ENCODE data around the gene JUNB.

JUNB gene

DNA sequence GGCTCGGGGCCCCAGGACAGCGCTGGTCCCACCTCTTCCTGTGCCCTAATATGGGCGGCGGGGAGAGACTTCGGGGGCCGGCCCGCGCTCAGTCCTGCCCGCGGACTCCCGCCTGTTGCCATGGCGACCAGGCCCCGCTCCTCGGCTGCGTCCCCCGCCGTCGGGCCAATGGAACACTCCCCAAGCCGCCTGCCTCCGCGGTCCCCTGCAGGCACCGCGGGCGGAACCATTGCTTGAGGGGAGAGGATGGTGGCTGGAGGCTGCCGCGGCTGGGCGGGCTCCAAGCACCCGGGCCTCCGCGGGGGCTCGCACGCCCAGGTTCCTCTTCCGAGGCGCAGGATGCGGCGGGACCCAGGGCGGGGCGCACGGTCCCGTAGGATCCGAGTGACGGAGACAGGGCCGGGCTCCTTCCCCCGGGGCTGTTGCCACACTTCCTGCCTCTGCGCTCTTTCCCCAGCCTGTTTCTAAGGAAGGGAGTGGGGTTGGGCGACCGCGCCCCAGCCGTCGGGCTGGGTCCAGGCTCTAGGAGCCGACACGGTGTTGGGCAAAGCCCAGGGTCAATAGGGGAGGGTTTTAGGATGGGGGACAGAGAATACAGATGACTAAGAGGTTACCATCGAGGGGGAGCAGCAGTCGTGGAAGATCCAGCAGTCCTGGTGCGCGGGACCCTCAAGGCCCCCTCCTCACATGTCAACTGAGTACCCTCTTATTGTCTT lies 1.2 kb upstream of the JUNB start (continued):
- TF ChIP-seq ZNF366 (tag by site-specific recombination; conservative IDR thresholded peaks at IDR 0.05) (no peak; the same call in 1 of the 2 replicates), ZNF549 (tag by site-specific recombination; IDR thresholded peaks at IDR 0.05) (no peak), PRDM1 (tag by site-specific recombination; IDR thresholded peaks at IDR 0.05) (no peak), ZNF777 (tag by site-specific recombination; IDR thresholded peaks at IDR 0.05; ENCODE audit: borderline replicate concordance) (peak; percentile 97), ZSCAN16 (tag by site-specific recombination; IDR thresholded peaks at IDR 0.05) (no peak; the same call in 1 of the 2 replicates), GLIS2 (tag by site-specific recombination; IDR thresholded peaks at IDR 0.05) (peak; percentile 94), ZNF626 (tag by site-specific recombination; IDR thresholded peaks at IDR 0.05) (no peak), ZNF112 (tag by site-specific recombination; IDR thresholded peaks at IDR 0.05) (no peak), ZNF223 (tag by site-specific recombination; IDR thresholded peaks at IDR 0.05) (no peak), ZSCAN30 (tag by site-specific recombination; IDR thresholded peaks at IDR 0.05) (peak; percentile 94), ZNF629 (tag by site-specific recombination; IDR thresholded peaks at IDR 0.05) (peak; percentile 90), ZBTB7A (tag by site-specific recombination; IDR thresholded peaks at IDR 0.05; ENCODE audit: low read depth) (peak; percentile 86), ZBTB21 (tag by site-specific recombination; IDR thresholded peaks at IDR 0.05) (0 out of 2 replicates have a peak, but pooled peaks have one; percentile 10), ZNF677 (tag by site-specific recombination; IDR thresholded peaks at IDR 0.05) (no peak), KLF9 (tag by site-specific recombination; IDR thresholded peaks at IDR 0.05; ENCODE audit: low read depth) (peak; percentile 64), ZNF10 (tag by site-specific recombination; IDR thresholded peaks at IDR 0.05) (peak; percentile 46; the same call in 1 of the 2 replicates), ZNF175 (tag by site-specific recombination; IDR thresholded peaks at IDR 0.05) (no peak)
- TF ChIP-seq, protein P1, sequence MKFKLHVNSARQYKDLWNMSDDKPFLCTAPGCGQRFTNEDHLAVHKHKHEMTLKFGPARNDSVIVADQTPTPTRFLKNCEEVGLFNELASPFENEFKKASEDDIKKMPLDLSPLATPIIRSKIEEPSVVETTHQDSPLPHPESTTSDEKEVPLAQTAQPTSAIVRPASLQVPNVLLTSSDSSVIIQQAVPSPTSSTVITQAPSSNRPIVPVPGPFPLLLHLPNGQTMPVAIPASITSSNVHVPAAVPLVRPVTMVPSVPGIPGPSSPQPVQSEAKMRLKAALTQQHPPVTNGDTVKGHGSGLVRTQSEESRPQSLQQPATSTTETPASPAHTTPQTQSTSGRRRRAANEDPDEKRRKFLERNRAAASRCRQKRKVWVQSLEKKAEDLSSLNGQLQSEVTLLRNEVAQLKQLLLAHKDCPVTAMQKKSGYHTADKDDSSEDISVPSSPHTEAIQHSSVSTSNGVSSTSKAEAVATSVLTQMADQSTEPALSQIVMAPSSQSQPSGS (tag by site-specific recombination; IDR thresholded peaks at IDR 0.05; ENCODE audit: low read depth): no peak
- TF ChIP-seq, protein P2, sequence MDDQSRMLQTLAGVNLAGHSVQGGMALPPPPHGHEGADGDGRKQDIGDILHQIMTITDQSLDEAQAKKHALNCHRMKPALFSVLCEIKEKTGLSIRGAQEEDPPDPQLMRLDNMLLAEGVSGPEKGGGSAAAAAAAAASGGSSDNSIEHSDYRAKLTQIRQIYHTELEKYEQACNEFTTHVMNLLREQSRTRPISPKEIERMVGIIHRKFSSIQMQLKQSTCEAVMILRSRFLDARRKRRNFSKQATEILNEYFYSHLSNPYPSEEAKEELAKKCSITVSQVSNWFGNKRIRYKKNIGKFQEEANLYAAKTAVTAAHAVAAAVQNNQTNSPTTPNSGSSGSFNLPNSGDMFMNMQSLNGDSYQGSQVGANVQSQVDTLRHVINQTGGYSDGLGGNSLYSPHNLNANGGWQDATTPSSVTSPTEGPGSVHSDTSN (CRISPR knock-in tag; IDR thresholded peaks at IDR 0.05): no peak
- TF ChIP-seq, protein P3, sequence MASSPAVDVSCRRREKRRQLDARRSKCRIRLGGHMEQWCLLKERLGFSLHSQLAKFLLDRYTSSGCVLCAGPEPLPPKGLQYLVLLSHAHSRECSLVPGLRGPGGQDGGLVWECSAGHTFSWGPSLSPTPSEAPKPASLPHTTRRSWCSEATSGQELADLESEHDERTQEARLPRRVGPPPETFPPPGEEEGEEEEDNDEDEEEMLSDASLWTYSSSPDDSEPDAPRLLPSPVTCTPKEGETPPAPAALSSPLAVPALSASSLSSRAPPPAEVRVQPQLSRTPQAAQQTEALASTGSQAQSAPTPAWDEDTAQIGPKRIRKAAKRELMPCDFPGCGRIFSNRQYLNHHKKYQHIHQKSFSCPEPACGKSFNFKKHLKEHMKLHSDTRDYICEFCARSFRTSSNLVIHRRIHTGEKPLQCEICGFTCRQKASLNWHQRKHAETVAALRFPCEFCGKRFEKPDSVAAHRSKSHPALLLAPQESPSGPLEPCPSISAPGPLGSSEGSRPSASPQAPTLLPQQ (tag by site-specific recombination; IDR thresholded peaks at IDR 0.05): peak; percentile 83
- TF ChIP-seq, protein P4, sequence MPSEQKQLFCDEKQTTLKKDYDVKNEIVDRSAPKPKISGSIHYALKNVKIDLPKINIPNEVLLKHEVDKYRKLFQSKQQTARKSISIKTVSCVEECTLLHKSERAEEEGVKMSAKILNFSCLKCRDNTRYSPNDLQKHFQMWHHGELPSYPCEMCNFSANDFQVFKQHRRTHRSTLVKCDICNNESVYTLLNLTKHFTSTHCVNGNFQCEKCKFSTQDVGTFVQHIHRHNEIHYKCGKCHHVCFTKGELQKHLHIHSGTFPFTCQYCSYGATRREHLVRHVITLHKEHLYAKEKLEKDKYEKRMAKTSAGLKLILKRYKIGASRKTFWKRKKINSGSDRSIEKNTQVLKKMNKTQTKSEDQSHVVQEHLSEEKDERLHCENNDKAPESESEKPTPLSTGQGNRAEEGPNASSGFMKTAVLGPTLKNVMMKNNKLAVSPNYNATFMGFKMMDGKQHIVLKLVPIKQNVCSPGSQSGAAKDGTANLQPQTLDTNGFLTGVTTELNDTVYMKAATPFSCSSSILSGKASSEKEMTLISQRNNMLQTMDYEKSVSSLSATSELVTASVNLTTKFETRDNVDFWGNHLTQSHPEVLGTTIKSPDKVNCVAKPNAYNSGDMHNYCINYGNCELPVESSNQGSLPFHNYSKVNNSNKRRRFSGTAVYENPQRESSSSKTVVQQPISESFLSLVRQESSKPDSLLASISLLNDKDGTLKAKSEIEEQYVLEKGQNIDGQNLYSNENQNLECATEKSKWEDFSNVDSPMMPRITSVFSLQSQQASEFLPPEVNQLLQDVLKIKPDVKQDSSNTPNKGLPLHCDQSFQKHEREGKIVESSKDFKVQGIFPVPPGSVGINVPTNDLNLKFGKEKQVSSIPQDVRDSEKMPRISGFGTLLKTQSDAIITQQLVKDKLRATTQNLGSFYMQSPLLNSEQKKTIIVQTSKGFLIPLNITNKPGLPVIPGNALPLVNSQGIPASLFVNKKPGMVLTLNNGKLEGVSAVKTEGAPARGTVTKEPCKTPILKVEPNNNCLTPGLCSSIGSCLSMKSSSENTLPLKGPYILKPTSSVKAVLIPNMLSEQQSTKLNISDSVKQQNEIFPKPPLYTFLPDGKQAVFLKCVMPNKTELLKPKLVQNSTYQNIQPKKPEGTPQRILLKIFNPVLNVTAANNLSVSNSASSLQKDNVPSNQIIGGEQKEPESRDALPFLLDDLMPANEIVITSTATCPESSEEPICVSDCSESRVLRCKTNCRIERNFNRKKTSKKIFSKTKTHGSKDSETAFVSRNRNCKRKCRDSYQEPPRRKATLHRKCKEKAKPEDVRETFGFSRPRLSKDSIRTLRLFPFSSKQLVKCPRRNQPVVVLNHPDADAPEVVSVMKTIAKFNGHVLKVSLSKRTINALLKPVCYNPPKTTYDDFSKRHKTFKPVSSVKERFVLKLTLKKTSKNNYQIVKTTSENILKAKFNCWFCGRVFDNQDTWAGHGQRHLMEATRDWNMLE (tag by site-specific recombination; conservative IDR thresholded peaks at IDR 0.05; ENCODE audit: low read depth): no peak
- TF ChIP-seq, protein P5, sequence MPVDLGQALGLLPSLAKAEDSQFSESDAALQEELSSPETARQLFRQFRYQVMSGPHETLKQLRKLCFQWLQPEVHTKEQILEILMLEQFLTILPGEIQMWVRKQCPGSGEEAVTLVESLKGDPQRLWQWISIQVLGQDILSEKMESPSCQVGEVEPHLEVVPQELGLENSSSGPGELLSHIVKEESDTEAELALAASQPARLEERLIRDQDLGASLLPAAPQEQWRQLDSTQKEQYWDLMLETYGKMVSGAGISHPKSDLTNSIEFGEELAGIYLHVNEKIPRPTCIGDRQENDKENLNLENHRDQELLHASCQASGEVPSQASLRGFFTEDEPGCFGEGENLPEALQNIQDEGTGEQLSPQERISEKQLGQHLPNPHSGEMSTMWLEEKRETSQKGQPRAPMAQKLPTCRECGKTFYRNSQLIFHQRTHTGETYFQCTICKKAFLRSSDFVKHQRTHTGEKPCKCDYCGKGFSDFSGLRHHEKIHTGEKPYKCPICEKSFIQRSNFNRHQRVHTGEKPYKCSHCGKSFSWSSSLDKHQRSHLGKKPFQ (tag by site-specific recombination; IDR thresholded peaks at IDR 0.05): no peak
- TF ChIP-seq, protein P6, sequence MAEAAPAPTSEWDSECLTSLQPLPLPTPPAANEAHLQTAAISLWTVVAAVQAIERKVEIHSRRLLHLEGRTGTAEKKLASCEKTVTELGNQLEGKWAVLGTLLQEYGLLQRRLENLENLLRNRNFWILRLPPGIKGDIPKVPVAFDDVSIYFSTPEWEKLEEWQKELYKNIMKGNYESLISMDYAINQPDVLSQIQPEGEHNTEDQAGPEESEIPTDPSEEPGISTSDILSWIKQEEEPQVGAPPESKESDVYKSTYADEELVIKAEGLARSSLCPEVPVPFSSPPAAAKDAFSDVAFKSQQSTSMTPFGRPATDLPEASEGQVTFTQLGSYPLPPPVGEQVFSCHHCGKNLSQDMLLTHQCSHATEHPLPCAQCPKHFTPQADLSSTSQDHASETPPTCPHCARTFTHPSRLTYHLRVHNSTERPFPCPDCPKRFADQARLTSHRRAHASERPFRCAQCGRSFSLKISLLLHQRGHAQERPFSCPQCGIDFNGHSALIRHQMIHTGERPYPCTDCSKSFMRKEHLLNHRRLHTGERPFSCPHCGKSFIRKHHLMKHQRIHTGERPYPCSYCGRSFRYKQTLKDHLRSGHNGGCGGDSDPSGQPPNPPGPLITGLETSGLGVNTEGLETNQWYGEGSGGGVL (tag by site-specific recombination; IDR thresholded peaks at IDR 0.05): peak; percentile 72

All from HEK293 (cell line).